Neural cell (in vitro differentiated cells): Measurements from ENCODE around the gene TIGD3. TPM values are rescaled to one million over a fixed set of nuclear protein-coding genes. Genes with fewer than 3 reads are reported as not detected.
"Not testable (repeated sequence)": the region's sequence is repeated elsewhere in the genome, so short reads cannot be mapped to it uniquely, and the experiment has no call there.

Experiments
- H2AFZ ChIP-seq: fragments of 200-600, 300-800 bp; sonication (generic), shearing (Covaris generic); 2 replicates; pipeline ENCODE4 v1.6.0; 2014; ENCODE audit warnings: low read depth, mild to moderate bottlenecking, antibody characterized with exemption, low read length, moderate library complexity
- H3F3A ChIP-seq: fragments of 200-600 bp; shearing (Covaris generic); 2 replicates; pipeline ENCODE4 v1.6.1; 2016; ENCODE audit warnings: mild to moderate bottlenecking, moderate library complexity, mixed read lengths, antibody characterized with exemption, low read length; ENCODE audit not compliant: insufficient read depth, poor library complexity, severe bottlenecking
- H3K27ac ChIP-seq: fragments of 200-600, 300-800 bp; sonication (generic), shearing (Covaris generic); 2 replicates; pipeline ENCODE4 v1.5.1; 2014; ENCODE audit warnings: mild to moderate bottlenecking, low read length, moderate library complexity
- H3K27me3 ChIP-seq: fragments of 300-800, 200-600 bp; sonication (generic), shearing (Covaris generic); 2 replicates; pipeline ENCODE4 v1.6.0; 2014; ENCODE audit warnings: mild to moderate bottlenecking, low read depth, low read length, moderate library complexity; ENCODE audit not compliant: insufficient read depth
- H3K36me3 ChIP-seq: fragments of 300-800, 200-600 bp; sonication (generic), shearing (Covaris generic); 2 replicates; pipeline ENCODE4 v1.5.1; 2014; ENCODE audit warnings: mild to moderate bottlenecking, antibody characterized with exemption, low read length, moderate library complexity; ENCODE audit not compliant: insufficient read depth
- H3K4me2 ChIP-seq: fragments of 300-800, 200-600 bp; sonication (generic), shearing (Covaris generic); 2 replicates; pipeline ENCODE4 v1.6.0; 2014; ENCODE audit warnings: mild to moderate bottlenecking, low read length
- H3K4me3 ChIP-seq: fragments of 300-800, 200-600 bp; sonication (generic), shearing (Covaris generic); 2 replicates; pipeline ENCODE4 v1.5.1; 2014; ENCODE audit warnings: mild to moderate bottlenecking, low read length, moderate library complexity
- H3K79me2 ChIP-seq: fragments of 200-600 bp; shearing (Covaris generic); replicated peaks from 2 replicates; pipeline ENCODE4 v1.6.0; 2014; ENCODE audit warnings: mild to moderate bottlenecking, low read length, moderate library complexity; ENCODE audit not compliant: insufficient read depth
- H3K9ac ChIP-seq: fragments of 300-800, 200-600 bp; sonication (generic), shearing (Covaris generic); 2 replicates; pipeline ENCODE4 v1.6.1; 2016; ENCODE audit warnings: mild to moderate bottlenecking, low read length, mixed read lengths
- H3K9me2 ChIP-seq: fragments of 200-600 bp; shearing (Covaris generic); 2 replicates; pipeline ENCODE4 v1.6.1; 2016; ENCODE audit warnings: mild to moderate bottlenecking, low read length, mixed read lengths; ENCODE audit not compliant: insufficient read depth
- H3K9me3 ChIP-seq: fragments of 200-600, 300-800 bp; sonication (generic), shearing (Covaris generic); 2 replicates; pipeline ENCODE4 v1.6.1; 2016; ENCODE audit warnings: mild to moderate bottlenecking, mixed run types, low read length, moderate library complexity, mixed read lengths
- H4K20me1 ChIP-seq: fragments of 200-600 bp; shearing (Covaris generic); 2 replicates; pipeline ENCODE4 v1.6.1; 2016; ENCODE audit warnings: mild to moderate bottlenecking, mixed run types; ENCODE audit not compliant: insufficient read depth
- EP300 ChIP-seq: fragments of 450-650 bp; conservative IDR thresholded peaks from 2 replicates; pipeline ENCODE4 v1.6.1; 2014; ENCODE audit warnings: antibody characterized with exemption, mild to moderate bottlenecking, moderate library complexity; ENCODE audit not compliant: poor library complexity, severe bottlenecking
- EZH2 ChIP-seq: fragments of 200-600, 300-800 bp; shearing (Covaris generic), sonication (generic); IDR thresholded peaks from 2 replicates; pipeline ENCODE4 v1.6.1; 2014; ENCODE audit warnings: antibody characterized with exemption, low read length, borderline replicate concordance, mild to moderate bottlenecking; ENCODE audit not compliant: insufficient read depth, poor library complexity, severe bottlenecking
- MXI1 ChIP-seq: fragments of 450-650 bp; conservative IDR thresholded peaks from 2 replicates; pipeline ENCODE4 v1.6.1; 2014; ENCODE audit warnings: antibody characterized with exemption, mild to moderate bottlenecking; ENCODE audit not compliant: poor library complexity, severe bottlenecking
- POLR2AphosphoS5 ChIP-seq: IDR thresholded peaks from 2 replicates; pipeline ENCODE4 v1.6.1; 2012
- RAD21 ChIP-seq: fragments of 450-650 bp; conservative IDR thresholded peaks from 2 replicates; pipeline ENCODE4 v1.6.1; 2014; ENCODE audit warnings: antibody characterized with exemption, mild to moderate bottlenecking, moderate library complexity
- REST ChIP-seq: IDR thresholded peaks from 2 replicates; pipeline ENCODE4 v1.6.1; 2012; ENCODE audit warnings: borderline replicate concordance
- SMC3 ChIP-seq: fragments of 450-650 bp; conservative IDR thresholded peaks from 2 replicates; pipeline ENCODE4 v1.6.1; 2014; ENCODE audit warnings: antibody characterized with exemption, mild to moderate bottlenecking, moderate library complexity; ENCODE audit not compliant: poor library complexity
- TAF1 ChIP-seq: IDR thresholded peaks from 2 replicates; pipeline ENCODE4 v1.6.1; 2012; ENCODE audit warnings: low read depth
- polyA plus RNA-seq: library from polyadenylated mRNA; depleted of rRNA; stranded (reverse); fragments of >200 nt; gene quantifications from 2 replicates; pipeline ENCODE4 v1.2.3, GENCODE V29; 2014
- TF ChIP-seq, protein P1 (sequence below): fragments of 450-650 bp; IDR thresholded peaks from 2 replicates; pipeline ENCODE4 v1.5.1; 2014; ENCODE audit warnings: antibody characterized with exemption, mild to moderate bottlenecking, moderate library complexity; ENCODE audit not compliant: poor library complexity, severe bottlenecking

Gene TIGD3
- polyA plus RNA-seq, 1 donor from 2014 or later: 16.1 TPM

- no peak overlapping the region for H2AFZ ChIP-seq
- no peaks in the 10 kb centered on the region for H3K36me3 ChIP-seq
- no peak overlapping the region for H3K27ac ChIP-seq
- peaks cover 11% of the 10 kb centered on the region for H3K79me2 ChIP-seq
- no peak overlapping the region for H3K9ac ChIP-seq
- H3F3A ChIP-seq: no peaks in the 10 kb centered on the region
- H3K27me3 ChIP-seq: no peaks in the 10 kb centered on the region
- no peak overlapping the region for H3K4me2 ChIP-seq
- no peak overlapping the region for H3K4me3 ChIP-seq
- H4K20me1 ChIP-seq: no peaks in the 10 kb centered on the region
- no peaks in the 10 kb centered on the region for H3K9me3 ChIP-seq
- peak; percentile 73 for TF ChIP-seq SMC3
- TF ChIP-seq, protein P1, sequence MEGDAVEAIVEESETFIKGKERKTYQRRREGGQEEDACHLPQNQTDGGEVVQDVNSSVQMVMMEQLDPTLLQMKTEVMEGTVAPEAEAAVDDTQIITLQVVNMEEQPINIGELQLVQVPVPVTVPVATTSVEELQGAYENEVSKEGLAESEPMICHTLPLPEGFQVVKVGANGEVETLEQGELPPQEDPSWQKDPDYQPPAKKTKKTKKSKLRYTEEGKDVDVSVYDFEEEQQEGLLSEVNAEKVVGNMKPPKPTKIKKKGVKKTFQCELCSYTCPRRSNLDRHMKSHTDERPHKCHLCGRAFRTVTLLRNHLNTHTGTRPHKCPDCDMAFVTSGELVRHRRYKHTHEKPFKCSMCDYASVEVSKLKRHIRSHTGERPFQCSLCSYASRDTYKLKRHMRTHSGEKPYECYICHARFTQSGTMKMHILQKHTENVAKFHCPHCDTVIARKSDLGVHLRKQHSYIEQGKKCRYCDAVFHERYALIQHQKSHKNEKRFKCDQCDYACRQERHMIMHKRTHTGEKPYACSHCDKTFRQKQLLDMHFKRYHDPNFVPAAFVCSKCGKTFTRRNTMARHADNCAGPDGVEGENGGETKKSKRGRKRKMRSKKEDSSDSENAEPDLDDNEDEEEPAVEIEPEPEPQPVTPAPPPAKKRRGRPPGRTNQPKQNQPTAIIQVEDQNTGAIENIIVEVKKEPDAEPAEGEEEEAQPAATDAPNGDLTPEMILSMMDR: peak; percentile 80
- peak; percentile 57 for TF ChIP-seq RAD21
- TF ChIP-seq MXI1: peak; percentile 16
- TF ChIP-seq TAF1: no peak
- no peak for TF ChIP-seq EP300
- TF ChIP-seq EZH2: no peak
- no peaks in the 10 kb centered on the region for H3K9me2 ChIP-seq
Measured at GRCh38 chr11:65329944-65330403, 24.6 kb upstream of the TIGD3 start.

DNA sequence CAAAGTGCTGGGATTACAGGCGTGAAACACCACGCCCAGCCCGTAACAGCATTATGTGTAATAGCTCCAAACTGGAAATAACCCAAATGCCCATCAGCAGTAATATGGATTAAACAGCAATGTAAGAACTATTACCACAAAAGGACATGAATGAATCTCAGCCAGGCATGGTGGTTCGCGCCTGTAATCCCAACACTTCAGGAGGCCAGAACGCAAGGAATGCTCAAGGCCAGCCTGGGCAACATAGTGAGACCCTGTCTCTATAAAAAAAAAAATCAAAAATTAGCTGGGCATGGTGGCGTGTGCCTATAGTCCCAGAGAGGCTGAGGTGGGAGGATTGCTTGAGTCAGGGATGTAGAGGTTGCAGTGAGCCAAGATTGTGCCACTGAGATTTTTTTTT lies 24.0 kb upstream of the TIGD3 start:
- no peak overlapping the region for H3K9ac ChIP-seq
- no peak overlapping the region for H2AFZ ChIP-seq
- H3K27ac ChIP-seq: no peak overlapping the region
- H3K9me2 ChIP-seq: no peaks in the 10 kb centered on the region
- TF ChIP-seq EP300 (no peak), SMC3 (no peak), REST (no peak), RAD21 (no peak), EZH2 (no peak), MXI1 (no peak), POLR2AphosphoS5 (no peak), TAF1 (no peak)
- TF ChIP-seq, protein P1: no peak
- H3K4me3 ChIP-seq: no peak overlapping the region
- H3K36me3 ChIP-seq: no peaks in the 10 kb centered on the region
- peaks cover 17% of the 10 kb centered on the region for H3K79me2 ChIP-seq
- H3F3A ChIP-seq: no peaks in the 10 kb centered on the region
- H3K9me3 ChIP-seq: no peaks in the 10 kb centered on the region
- H3K4me2 ChIP-seq: no peak overlapping the region
- H4K20me1 ChIP-seq: no peaks in the 10 kb centered on the region
- H3K27me3 ChIP-seq: no peaks in the 10 kb centered on the region

DNA sequence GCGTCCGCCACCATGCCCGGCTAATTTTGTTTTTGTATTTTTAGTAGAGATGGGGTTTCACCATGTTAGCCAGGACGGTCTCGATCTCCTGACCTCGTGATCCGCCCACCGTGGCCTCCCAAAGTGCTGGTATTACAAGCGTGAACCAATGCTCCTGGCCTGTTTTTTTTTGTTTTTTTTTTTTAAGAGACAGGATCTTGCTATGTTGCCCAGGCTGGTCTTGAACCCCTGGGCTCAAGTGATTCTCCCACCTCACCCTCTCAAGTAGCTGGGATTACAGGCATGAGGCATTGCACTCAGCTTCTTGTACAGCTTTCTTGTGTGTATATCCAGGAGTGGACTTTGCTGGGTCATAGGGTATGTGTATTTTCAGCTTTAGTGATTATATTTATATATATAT lies 22.0 kb upstream of the TIGD3 start:
- not testable (repeated sequence) for H3K9ac ChIP-seq, H3K4me3 ChIP-seq, H3K27ac ChIP-seq, H4K20me1 ChIP-seq, H3F3A ChIP-seq, H3K4me2 ChIP-seq, H3K27me3 ChIP-seq, H3K9me2 ChIP-seq, H2AFZ ChIP-seq, H3K9me3 ChIP-seq, H3K36me3 ChIP-seq
- peaks cover 35% of the 10 kb centered on the region for H3K79me2 ChIP-seq
